HG02852 (cell line): ENCODE measurements around the gene ZNF423.
A peak's percentile ranks its signal among the peaks of the same experiment; 100 is the strongest.

Experiments used
- ATAC-seq: cut with Tn5 transposase; IDR thresholded peaks from one replicate; pipeline ENCODE4 v1.9.1; 2021; ENCODE audit warnings: mild to moderate bottlenecking, moderate library complexity; ENCODE audit not compliant: unreplicated experiment

Gene ZNF423

GRCh38 chr16:49617016-49617629 lies 238.8 kb downstream of the ZNF423 start:
- no peak for ATAC-seq

GRCh38 chr16:49615576-49615975 lies 240.3 kb downstream of the ZNF423 start:
- ATAC-seq = no peak

DNA sequence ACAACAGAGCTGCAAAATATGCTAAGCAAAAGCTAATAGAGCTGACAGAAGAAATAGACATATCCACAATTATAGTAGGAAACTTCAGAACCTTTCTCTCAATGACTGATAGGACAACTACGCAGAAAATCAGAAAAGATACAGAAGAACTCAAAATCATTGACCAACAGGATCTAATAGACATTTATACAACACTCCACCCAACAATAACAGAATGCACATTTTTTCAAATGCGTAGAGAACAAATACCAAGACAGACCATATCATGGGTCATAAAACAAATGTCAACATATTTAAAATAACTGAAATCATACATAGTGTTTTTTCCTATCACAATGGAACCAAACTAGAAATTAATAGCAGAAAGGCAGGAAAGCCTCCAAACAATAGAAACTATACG lies 244.9 kb downstream of the ZNF423 start:
- no peak for ATAC-seq

- no peak for ATAC-seq
Measured at GRCh38 chr16:49608779-49609178, 247.1 kb downstream of the ZNF423 start.

GRCh38 chr16:49608098-49608497 lies 247.8 kb downstream of the ZNF423 start:
- no peak for ATAC-seq

- ATAC-seq = no peak
Measured at GRCh38 chr16:49605536-49606254, 250.2 kb downstream of the ZNF423 start.

GRCh38 chr16:49604602-49605001 lies 251.3 kb downstream of the ZNF423 start:
- ATAC-seq = no peak

GRCh38 chr16:49603956-49604355 lies 252.0 kb downstream of the ZNF423 start:
- ATAC-seq = no peak

GRCh38 chr16:49602976-49603310 lies 253.0 kb downstream of the ZNF423 start:
- ATAC-seq = no peak

DNA sequence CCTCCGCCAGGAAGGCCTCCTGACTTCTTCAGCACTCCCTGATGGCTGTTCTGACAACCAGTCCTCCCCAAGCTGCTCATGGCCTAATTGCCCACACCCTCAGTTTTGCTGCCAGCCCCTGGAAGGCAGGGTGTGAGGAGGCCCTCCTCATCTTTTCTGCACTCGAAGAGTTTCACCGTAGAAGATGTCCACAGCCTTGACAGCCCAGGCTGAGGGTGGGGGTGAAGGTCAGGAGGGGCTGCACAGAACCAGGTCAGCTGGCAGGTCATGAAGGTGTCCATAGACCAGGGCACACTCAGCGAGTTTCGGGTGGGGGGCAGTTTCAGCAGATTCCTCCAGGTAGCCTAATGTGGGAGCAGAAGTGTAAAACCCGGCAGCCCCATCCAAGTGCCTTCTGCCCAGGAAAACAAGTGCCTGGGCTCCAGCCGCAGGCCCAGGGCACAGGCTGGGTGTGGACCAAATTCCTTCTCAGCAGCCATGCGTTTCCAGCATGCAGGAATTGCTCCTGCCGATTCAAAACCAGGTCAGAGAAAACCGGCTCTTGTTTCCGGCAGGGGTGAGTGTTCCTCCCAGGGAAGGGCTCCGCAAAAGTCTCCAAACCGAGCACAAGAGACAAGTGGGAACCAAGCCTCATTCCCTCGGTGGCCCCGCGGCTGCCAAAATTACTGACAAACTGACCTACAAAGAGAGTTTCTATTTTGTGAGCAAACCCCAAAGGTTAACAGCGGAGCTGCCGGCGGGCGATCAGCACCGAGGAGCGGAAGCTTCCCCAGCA lies 253.5 kb downstream of the ZNF423 start:
- ATAC-seq = no peak

GRCh38 chr16:49601576-49601975 lies 254.3 kb downstream of the ZNF423 start:
- ATAC-seq = no peak

DNA sequence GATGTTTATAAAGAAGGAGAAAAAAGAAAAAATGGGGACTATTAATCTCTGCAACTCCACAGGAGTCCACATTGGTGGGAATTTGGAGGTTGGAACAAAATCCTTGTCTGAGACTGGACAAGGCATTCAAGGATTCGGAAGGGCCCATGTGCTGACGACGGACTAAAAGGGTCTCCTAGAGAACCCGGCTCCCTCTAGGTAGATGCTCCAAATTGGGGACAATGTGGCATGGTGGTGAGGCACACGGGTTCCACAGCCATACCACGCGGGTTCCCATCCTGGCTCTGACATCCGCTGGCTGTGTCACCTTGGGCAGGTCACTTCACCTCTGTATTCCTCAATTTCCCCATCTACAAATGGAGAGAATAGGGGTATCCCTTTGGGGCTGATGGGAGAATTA lies 254.9 kb downstream of the ZNF423 start:
- no peak for ATAC-seq

DNA sequence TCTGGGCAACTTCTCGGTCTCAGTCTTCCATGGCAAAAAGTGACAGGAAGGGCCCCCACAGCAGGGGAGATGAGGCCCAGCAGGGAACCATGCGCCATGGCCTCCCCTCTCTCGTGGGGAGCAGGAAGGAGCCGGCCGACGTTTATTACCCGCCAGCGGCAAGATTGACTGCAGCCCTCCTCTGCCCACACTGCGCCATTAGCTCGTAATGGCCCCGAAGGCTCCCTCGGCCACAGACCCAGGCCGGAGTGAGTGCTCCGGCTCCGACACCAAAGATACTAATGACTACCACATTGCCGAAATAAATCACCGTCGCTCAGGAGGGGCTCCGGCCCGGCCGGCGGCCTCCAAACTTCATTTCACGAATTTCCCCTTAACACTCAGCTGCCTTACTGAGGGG lies 255.4 kb downstream of the ZNF423 start:
- no peak for ATAC-seq

GRCh38 chr16:49599704-49600103 lies 256.2 kb downstream of the ZNF423 start:
- no peak for ATAC-seq

GRCh38 chr16:49599281-49599680 lies 256.6 kb downstream of the ZNF423 start:
- no peak for ATAC-seq

DNA sequence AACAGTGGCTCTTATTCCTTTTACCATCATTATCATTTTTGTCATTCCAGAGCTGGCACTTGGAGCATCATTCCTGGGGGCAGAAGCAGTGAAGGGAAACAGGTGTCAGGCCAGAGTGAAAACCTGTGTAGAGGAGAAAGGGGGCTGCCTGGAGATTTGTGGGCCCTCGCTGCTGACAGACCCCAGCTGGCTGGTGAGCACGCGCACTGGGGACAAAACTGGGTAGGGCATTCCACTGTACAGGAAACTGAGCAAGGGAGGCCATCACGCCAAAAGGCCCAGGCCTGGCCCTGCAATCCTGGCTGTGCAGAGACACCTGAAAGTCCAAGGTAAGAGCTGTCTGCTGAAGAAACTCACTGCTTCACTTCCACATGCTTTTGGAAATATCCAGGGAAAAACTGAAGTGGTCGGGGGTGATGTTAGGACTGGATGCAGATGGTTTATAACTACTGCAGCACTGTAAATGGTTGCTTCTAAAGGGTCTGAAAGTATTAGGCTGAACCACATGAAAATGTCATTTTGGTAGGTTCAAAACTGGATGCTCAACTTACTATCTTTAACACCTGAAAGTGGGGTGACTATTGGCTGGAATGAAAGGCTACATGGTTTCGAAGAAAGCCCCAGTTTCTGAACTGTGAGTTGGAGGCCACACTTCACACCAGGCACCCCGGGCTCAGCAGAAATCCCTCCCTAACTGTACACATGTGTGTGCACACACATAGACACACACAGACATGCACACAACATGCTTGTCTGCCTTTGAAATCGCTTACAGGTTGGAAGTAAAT lies 257.3 kb downstream of the ZNF423 start:
- ATAC-seq = peak; percentile 84

GRCh38 chr16:49597796-49598195 lies 258.1 kb downstream of the ZNF423 start:
- no peak for ATAC-seq

DNA sequence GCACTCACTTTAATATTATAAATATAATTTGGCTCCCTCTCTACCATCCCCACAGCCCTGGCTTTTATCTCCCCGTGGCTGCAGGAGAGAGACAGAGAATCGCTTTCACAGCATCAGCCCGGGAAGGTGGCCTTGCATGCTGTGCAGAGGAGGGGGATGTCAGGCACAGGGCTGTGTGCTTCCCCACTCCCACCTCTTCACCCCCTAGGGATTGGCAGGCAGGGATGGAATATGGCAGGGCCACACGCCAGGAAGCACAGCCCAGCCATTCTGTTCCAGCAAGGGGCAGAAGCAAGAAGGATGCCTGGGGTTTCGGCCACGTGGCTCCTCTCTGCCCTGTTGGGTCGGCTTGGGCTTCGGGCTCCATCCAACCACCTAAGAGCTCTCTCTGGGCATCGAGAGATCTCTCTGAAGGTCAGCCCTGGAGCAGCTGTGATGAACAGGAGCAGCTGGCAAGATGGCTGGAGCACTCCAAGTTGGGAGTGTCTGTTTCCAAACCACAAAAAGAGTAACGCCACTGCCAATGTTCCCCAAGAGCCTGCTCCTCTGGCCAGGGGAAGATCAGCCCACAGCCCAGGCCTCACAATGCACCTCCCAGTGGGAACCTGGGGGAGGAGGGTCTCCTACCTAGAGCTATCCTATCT lies 259.1 kb downstream of the ZNF423 start:
- ATAC-seq = no peak

GRCh38 chr16:49596068-49596467 lies 259.8 kb downstream of the ZNF423 start:
- ATAC-seq = no peak

- no peak for ATAC-seq
Measured at GRCh38 chr16:49594685-49595498, 261.0 kb downstream of the ZNF423 start.
